HG02970 (cell line): ENCODE measurements around the gene FRZB.

Source experiments
- ATAC-seq: cut with Tn5 transposase; IDR thresholded peaks from one replicate; pipeline ENCODE4 v1.9.1; 2021; ENCODE audit warnings: mild to moderate bottlenecking, moderate library complexity, moderate number of reproducible peaks; ENCODE audit not compliant: unreplicated experiment, low FRiP score

FRZB gene

GRCh38 chr2:182845794-182846417 is 20.5 kb downstream of the FRZB start:
- no peak for ATAC-seq

GRCh38 chr2:182836451-182836850 is 30.0 kb downstream of the FRZB start:
- ATAC-seq, result no peak

GRCh38 chr2:182834293-182834692 is 32.1 kb downstream of the FRZB start:
- no peak for ATAC-seq

- no peak for ATAC-seq
Measured at GRCh38 chr2:182833084-182833854, 33.2 kb downstream of the FRZB start.

- ATAC-seq, result no peak
Measured at GRCh38 chr2:182831921-182832320, 34.5 kb downstream of the FRZB start.

GRCh38 chr2:182831101-182831500 is 35.3 kb downstream of the FRZB start:
- no peak for ATAC-seq

- no peak for ATAC-seq
Measured at GRCh38 chr2:182827182-182827879, 39.1 kb downstream of the FRZB start.

- ATAC-seq, result no peak
Measured at GRCh38 chr2:182826496-182826895, 39.9 kb downstream of the FRZB start.

GRCh38 chr2:182826064-182826463 is 40.4 kb downstream of the FRZB start:
- ATAC-seq, result no peak

GRCh38 chr2:182824767-182825158 is 41.7 kb downstream of the FRZB start:
- no peak for ATAC-seq

GRCh38 chr2:182824056-182824766 is 42.2 kb downstream of the FRZB start:
- ATAC-seq, result no peak

GRCh38 chr2:182822733-182823132 is 43.7 kb downstream of the FRZB start:
- ATAC-seq, result no peak

GRCh38 chr2:182821182-182821581 is 45.3 kb downstream of the FRZB start:
- no peak for ATAC-seq

- ATAC-seq, result no peak
Measured at GRCh38 chr2:182819412-182819811, 47.0 kb downstream of the FRZB start.

- ATAC-seq, result no peak
Measured at GRCh38 chr2:182818925-182819324, 47.5 kb downstream of the FRZB start.

GRCh38 chr2:182818501-182818900 is 47.9 kb downstream of the FRZB start:
- ATAC-seq, result no peak

- no peak for ATAC-seq
Measured at GRCh38 chr2:182817558-182817957, 48.9 kb downstream of the FRZB start.

- no peak for ATAC-seq
Measured at GRCh38 chr2:182816866-182817265, 49.6 kb downstream of the FRZB start.

- no peak for ATAC-seq
Measured at GRCh38 chr2:182814804-182815203, 51.6 kb downstream of the FRZB start.

- no peak for ATAC-seq
Measured at GRCh38 chr2:182814380-182814779, 52.1 kb downstream of the FRZB start.

GRCh38 chr2:182810087-182810486 is 56.4 kb downstream of the FRZB start:
- no peak for ATAC-seq
